ENCODE measurements around the gene GSG1. TPM values are rescaled to one million over a fixed set of nuclear protein-coding genes. Genes with fewer than 3 reads are reported as not detected.

The GSG1 gene
- total and polyA plus RNA-seq, 2 of the 8 experiments (the other 6 are each of a cell fraction or from before 2014, with no cell fraction given) = 0.89 to 1.4 TPM

- no peaks in the 10 kb centered on the region for H3K79me1 ChIP-seq (ENCODE audit: low read depth, low read length)
- DNase-seq (ENCODE audit: low read depth in 1 of 2, low spot score in 2 of 2) = no peak
- H4K91ac ChIP-seq (replicated peaks; ENCODE audit: insufficient read length, low read length) = no peak overlapping the region
- H2BK12ac ChIP-seq (ENCODE audit: low read depth, low read length) = no peak overlapping the region
- ChIA-PET POLR2A (ENCODE audit: partially characterized antibody) (interaction anchor here (1.1 kb wide), 1 partner anchor 11 kb away, joined by 3 read pairs; no protein-coding TSS in a partner anchor), CTCF (ENCODE audit: partially characterized antibody) (interaction anchor here (1.3 to 1.9 kb wide), 3 partner anchors 18 to 58 kb away, joined by 3 to 7 read pairs (median 5); no protein-coding TSS in a partner anchor)
- no peak overlapping the region for H3K27ac ChIP-seq (ENCODE audit: low read depth, low read length)
- no peak overlapping the region for H4K8ac ChIP-seq (ENCODE audit: extremely low read depth, insufficient read depth, low read length)
- no peak overlapping the region for H3K9ac ChIP-seq (replicated peaks in 1 of 4; ENCODE audit: extremely low read depth in 1 of 4, low read depth in 3 of 4, low read length in 3 of 4)
- H3K4ac ChIP-seq (replicated peaks; ENCODE audit: insufficient read length, low read depth, low read length) = no peak overlapping the region
- no peaks in the 10 kb centered on the region for H3K4me1 ChIP-seq (replicated peaks in 1 of 4; ENCODE audit: control insufficient read depth in 3 of 4, insufficient read depth in 4 of 4, low read length in 3 of 4)
- peaks cover 18% of the 10 kb centered on the region; the same call in 1 of the 2 replicates for H3K23me2 ChIP-seq (ENCODE audit: low read depth, low read length)
- H3K18ac ChIP-seq (ENCODE audit: extremely low read depth, low read length) = no peak overlapping the region
- H2AK5ac ChIP-seq (ENCODE audit: low read depth, low read length) = no peak overlapping the region
- no peak overlapping the region for H2BK5ac ChIP-seq (ENCODE audit: low read depth, low read length)
- no peak overlapping the region for H3K4me2 ChIP-seq (ENCODE audit: insufficient read depth in 1 of 2, low read depth in 2 of 2, low read length in 2 of 2)
- TF ChIP-seq SIX5 (IDR thresholded peaks at IDR 0.05; ENCODE audit: low read depth, low read length) (no peak), TCF12 (IDR thresholded peaks at IDR 0.05; ENCODE audit: low read depth, low read length) (no peak), BCL11A (IDR thresholded peaks at IDR 0.05; ENCODE audit: low read depth in 2 of 2, low read length in 2 of 2) (no peak), SUZ12 (IDR thresholded peaks at IDR 0.05; ENCODE audit: low read length) (no peak), TEAD4 (IDR thresholded peaks at IDR 0.05; ENCODE audit: low read depth, low read length) (no peak)
- H2BK15ac ChIP-seq (ENCODE audit: low read length) = no peak overlapping the region
- WGBS, 2 experiments (ENCODE audit: extremely low coverage in 1 of 2, insufficient coverage in 1 of 2, insufficient read length in 1 of 2, insufficient replicate concordance in 2 of 2, low coverage in 1 of 2, low lambda C conversion rate in 2 of 2, missing lambda C conversion rate in 1 of 2) = 88% methylated on average over 8 of the region's 8 CpGs; no CpG with 5 or more reads in 1 of the 2 experiments
- no peak overlapping the region for H2AFZ ChIP-seq (ENCODE audit: low read length)
- H3K27me3 ChIP-seq (replicated peaks in 1 of 4; ENCODE audit: control insufficient read depth in 3 of 4, extremely low read depth in 1 of 4, insufficient read depth in 3 of 4, low read length in 3 of 4) = no peaks in the 10 kb centered on the region
- no peaks in the 10 kb centered on the region for H4K20me1 ChIP-seq (replicated peaks in 1 of 2; ENCODE audit: control insufficient read depth in 1 of 2, insufficient read depth in 2 of 2, low read length in 2 of 2)
- H4K5ac ChIP-seq (ENCODE audit: insufficient read length, low read depth, low read length) = no peak overlapping the region
- FAIRE-seq = no peak
- no peak overlapping the region for H3K23ac ChIP-seq (ENCODE audit: insufficient read length)
- no peaks in the 10 kb centered on the region for H3K36me3 ChIP-seq (ENCODE audit: control insufficient read depth in 2 of 4, insufficient read depth in 4 of 4, low read length in 3 of 4)
- 0 out of 4 replicates have a peak, but pooled peaks cover 0 to 2% of the 10 kb centered on the region in 2 experiments for H3K9me3 ChIP-seq (ENCODE audit: insufficient read depth in 2 of 2, low read depth in 1 of 2, low read length in 1 of 2)
- H3K14ac ChIP-seq (ENCODE audit: insufficient read length) = no peak overlapping the region
- no peaks in the 10 kb centered on the region for H3K79me2 ChIP-seq (ENCODE audit: control insufficient read depth in 1 of 2, insufficient read depth in 2 of 2, low read length in 2 of 2)
- H3K4me3 ChIP-seq (ENCODE audit: extremely low read depth in 1 of 4, insufficient read depth in 2 of 4, low read depth in 3 of 4, low read length in 4 of 4) = no peak overlapping the region
- H2BK20ac ChIP-seq (ENCODE audit: low read length) = no peak overlapping the region
- H2BK120ac ChIP-seq (replicated peaks; ENCODE audit: low read depth, low read length) = no peak overlapping the region
- H3K56ac ChIP-seq (replicated peaks; ENCODE audit: insufficient read length, low read depth, low read length) = no peak overlapping the region
Measured at GRCh38 chr12:13142747-13143146, 39.3 kb upstream of the GSG1 start.

Data from H1 (cell line).